SJSA1 (cell line): ENCODE measurements around the gene GRAP2. TPM values are rescaled to one million over a fixed set of nuclear protein-coding genes. Genes with fewer than 3 reads are reported as not detected.
"Not testable (repeated sequence)": the region's sequence is repeated elsewhere in the genome, so short reads cannot be mapped to it uniquely, and the experiment has no call there.

Source experiments
- DNase-seq, 2 experiments: peaks; one replicate each; pipeline ENCODE4 v3.0.0-alpha.2; 2015 to 2020; ENCODE audit warnings: low spot score in 2 of 2, low read depth in 1 of 2
- H3K27ac ChIP-seq: fragments of 250-450 bp; sonication (Bioruptor Pico); 2 replicates; pipeline ENCODE4 v1.5.1; 2020; ENCODE audit warnings: mild to moderate bottlenecking, moderate library complexity
- H3K27me3 ChIP-seq: fragments of 250-450 bp; sonication (Bioruptor Pico); replicated peaks from 2 replicates; pipeline ENCODE4 v1.5.1; 2020; ENCODE audit warnings: mild to moderate bottlenecking, moderate library complexity
- H3K36me3 ChIP-seq: fragments of 250-450 bp; sonication (Bioruptor Pico); 2 replicates; pipeline ENCODE4 v1.5.1; 2020; ENCODE audit warnings: mild to moderate bottlenecking
- H3K4me1 ChIP-seq: fragments of 250-450 bp; sonication (Bioruptor Pico); replicated peaks from 2 replicates; pipeline ENCODE4 v1.6.1; 2021; ENCODE audit warnings: mild to moderate bottlenecking
- H3K4me3 ChIP-seq: fragments of 250-450 bp; sonication (Bioruptor Pico); 2 replicates; pipeline ENCODE4 v1.5.1; 2020; ENCODE audit warnings: mild to moderate bottlenecking
- H3K9me3 ChIP-seq: fragments of 250-450 bp; sonication (Bioruptor Pico); replicated peaks from 2 replicates; pipeline ENCODE4 v1.5.1; 2020; ENCODE audit warnings: mild to moderate bottlenecking
- total RNA-seq: library from RNA; depleted of rRNA; stranded (reverse); fragments of >200 nt; shearing (Covaris generic); gene quantifications from 2 replicates; pipeline ENCODE4 v1.2.3, GENCODE V29; 2014

GRAP2 gene
- total RNA-seq, 1 experiment from 2014 or later = 0.61 TPM

DNA sequence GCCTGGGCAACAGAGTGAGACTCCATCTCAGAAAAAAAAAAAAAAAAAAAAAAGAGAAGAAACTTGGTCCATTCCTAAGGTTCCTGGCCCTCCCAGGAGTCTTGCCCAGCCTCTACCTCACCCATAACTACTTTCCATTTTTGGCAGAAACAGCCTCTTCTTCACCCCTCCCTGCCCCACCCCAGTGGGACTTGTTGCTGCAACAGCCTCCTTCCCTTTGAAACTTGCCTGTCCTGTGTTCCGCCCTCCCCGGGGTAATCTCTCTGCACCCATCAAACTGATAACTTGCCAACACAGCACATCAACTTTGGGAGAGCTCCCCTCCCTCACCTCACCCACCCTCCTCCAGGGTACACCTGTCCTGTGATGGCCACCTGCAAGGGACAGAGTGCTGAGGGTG, 83.9 kb downstream of the GRAP2 start:
- DNase-seq = no peak
- Histone ChIP-seq H3K9me3 (no peaks in the 10 kb centered on the region), H3K27ac (no peak overlapping the region), H3K4me3 (no peak overlapping the region), H3K4me1 (no peaks in the 10 kb centered on the region), H3K27me3 (no peaks in the 10 kb centered on the region), H3K36me3 (no peaks in the 10 kb centered on the region)

DNA sequence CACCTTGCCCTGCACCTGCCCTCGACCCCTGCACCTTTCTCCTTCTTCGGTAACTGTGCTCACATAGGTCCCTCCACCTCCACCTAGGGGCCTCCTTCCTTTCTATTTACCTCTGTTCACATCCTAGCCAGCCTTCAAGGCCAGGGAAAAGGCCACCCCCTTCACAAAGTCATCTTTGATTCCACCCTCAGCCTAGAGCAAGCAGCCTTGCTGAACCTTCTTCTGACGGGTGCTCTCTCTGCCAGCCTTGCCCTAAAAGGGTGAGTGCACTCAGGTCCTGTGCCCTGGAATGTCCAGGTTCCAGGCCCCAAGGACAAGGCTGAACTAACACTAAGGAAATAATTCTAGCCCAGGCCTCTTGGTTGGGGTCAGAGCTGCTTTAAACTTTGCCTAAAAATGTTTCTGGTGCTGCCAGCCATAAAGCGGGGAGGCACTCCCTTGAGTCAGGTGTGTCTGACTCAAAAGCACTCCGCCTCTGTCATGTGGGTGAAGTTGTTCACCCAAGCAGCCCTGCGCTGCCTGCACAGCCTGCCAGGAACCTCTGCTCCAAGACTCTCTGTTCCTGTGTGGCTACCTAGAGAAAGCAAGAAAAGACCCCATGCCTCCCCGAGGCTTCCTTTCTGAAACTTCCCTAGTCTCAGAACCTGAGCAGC, 84.6 kb downstream of the GRAP2 start:
- no peaks in the 10 kb centered on the region for H3K4me1 ChIP-seq
- no peak overlapping the region for H3K4me3 ChIP-seq
- DNase-seq = no peak
- H3K27me3 ChIP-seq = no peaks in the 10 kb centered on the region
- no peaks in the 10 kb centered on the region for H3K36me3 ChIP-seq
- no peak overlapping the region for H3K27ac ChIP-seq
- no peaks in the 10 kb centered on the region for H3K9me3 ChIP-seq

DNA sequence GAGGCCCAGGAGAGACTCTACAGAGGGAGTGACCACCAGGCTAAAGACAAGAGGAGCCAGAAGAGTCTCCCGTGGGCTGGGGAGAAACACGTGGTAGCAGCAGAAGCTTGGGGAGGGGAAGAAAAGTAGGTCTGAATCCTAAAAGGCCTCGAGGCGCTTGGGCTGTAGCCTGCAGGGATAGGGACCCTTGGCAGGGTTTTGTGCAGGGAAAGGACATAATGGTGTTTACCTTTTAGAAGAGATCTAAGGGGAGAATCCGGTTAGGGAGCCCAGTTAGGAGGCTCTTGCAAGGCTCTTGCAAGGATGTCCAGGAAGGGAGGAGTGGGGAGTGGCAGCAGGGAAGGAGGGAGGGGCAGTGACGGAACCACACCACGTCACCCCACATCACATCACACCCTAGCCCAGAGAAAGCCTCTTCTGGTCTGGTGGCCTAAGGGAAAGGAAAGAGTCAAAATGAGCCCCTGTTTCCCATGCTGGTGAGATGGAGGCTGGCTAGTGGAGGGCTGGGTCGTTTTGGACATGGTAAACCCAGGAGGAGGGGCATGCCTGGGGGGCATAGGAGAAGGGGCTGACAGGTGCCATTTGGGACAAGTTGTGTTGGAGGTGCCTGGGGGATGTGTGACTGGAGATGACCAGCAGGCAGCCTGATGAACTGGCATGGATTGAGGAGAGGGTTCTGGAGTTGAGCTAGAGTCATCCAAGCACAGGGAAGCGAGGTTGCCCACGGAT, 87.7 kb downstream of the GRAP2 start:
- Histone ChIP-seq H3K4me3 (no peak overlapping the region), H3K36me3 (no peaks in the 10 kb centered on the region), H3K27me3 (no peaks in the 10 kb centered on the region), H3K27ac (no peak overlapping the region), H3K9me3 (no peaks in the 10 kb centered on the region), H3K4me1 (no peaks in the 10 kb centered on the region)
- no peak for DNase-seq

DNA sequence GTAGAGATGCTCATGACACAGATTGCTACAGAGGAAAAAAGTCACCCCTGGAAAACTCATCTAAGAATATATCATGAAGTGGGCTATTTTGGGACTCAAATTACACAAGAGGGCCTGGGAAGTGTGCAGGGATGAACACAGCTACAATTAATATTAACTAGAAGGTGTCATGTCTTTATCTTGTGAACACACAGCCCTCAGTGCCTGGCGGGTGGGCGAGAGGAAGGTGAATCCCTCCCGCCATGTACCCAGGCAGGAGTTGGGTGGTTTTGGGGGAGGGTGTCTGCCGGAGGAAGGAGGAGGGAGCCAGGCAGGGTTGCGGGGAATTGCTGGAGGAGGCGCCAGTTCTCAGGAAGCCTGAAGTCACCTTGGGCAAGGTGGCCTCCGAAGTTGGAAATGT, 88.7 kb downstream of the GRAP2 start:
- Histone ChIP-seq H3K4me3 (no peak overlapping the region), H3K9me3 (no peaks in the 10 kb centered on the region), H3K4me1 (no peaks in the 10 kb centered on the region), H3K36me3 (no peaks in the 10 kb centered on the region), H3K27ac (no peak overlapping the region), H3K27me3 (no peaks in the 10 kb centered on the region)
- DNase-seq = no peak

DNA sequence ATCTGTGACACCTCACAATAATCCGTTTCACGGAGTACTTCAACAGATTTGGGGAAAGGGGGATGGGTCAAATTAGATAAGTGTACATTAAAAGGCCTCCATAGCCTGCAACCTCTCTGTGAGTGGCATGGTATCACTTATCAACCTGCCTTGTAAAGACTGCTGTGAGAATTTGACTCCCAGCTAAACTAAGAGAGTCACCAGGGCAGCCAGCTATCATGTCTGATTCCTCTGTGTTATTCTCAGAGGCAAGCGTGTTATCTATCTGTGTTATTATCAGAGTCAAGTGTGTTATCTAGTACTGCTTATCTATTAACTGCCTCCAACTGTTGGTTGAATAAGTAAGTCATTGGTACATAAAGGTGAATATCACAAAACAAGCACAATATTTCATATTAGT, 89.8 kb downstream of the GRAP2 start:
- H3K36me3 ChIP-seq = no peaks in the 10 kb centered on the region
- H3K4me1 ChIP-seq = no peaks in the 10 kb centered on the region
- H3K4me3 ChIP-seq = no peak overlapping the region
- no peak for DNase-seq
- no peaks in the 10 kb centered on the region for H3K9me3 ChIP-seq
- no peaks in the 10 kb centered on the region for H3K27me3 ChIP-seq
- H3K27ac ChIP-seq = no peak overlapping the region

DNA sequence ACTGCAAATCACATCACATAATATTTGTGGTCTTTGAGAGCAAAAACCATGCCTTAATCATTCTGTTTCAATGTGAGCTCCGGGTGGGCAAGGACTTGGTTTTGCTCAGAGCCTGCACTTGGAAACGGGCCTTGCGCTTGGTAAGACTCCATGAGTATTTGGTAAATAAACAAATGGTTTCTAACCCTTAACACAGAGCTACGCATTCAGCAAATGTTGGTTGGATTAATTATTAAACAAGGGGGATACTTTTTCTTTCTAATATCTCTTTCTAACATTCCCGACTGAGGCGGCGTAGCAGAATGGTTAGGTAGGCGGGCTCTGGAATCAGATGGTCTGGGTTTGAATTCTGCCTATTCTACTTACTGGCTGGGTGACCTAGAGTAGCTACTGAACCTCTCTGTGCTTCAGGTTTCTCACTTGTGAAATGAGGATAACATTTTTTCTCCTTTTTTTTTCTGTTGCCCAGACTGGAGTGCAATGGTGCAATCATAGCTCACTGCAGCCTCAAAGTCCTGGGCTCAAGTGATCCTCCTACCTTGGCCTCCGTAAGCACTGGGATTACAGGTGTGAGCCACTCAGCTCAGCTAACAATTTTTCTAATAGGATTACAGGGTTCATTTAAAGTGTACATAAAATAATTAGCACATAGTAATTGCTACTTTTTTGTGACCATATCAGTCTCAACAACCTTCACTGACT, 90.4 kb downstream of the GRAP2 start:
- Histone ChIP-seq H3K36me3 (no peaks in the 10 kb centered on the region), H3K9me3 (no peaks in the 10 kb centered on the region), H3K27me3 (no peaks in the 10 kb centered on the region), H3K4me3 (no peak overlapping the region), H3K4me1 (no peaks in the 10 kb centered on the region), H3K27ac (no peak overlapping the region)
- no peak for DNase-seq

DNA sequence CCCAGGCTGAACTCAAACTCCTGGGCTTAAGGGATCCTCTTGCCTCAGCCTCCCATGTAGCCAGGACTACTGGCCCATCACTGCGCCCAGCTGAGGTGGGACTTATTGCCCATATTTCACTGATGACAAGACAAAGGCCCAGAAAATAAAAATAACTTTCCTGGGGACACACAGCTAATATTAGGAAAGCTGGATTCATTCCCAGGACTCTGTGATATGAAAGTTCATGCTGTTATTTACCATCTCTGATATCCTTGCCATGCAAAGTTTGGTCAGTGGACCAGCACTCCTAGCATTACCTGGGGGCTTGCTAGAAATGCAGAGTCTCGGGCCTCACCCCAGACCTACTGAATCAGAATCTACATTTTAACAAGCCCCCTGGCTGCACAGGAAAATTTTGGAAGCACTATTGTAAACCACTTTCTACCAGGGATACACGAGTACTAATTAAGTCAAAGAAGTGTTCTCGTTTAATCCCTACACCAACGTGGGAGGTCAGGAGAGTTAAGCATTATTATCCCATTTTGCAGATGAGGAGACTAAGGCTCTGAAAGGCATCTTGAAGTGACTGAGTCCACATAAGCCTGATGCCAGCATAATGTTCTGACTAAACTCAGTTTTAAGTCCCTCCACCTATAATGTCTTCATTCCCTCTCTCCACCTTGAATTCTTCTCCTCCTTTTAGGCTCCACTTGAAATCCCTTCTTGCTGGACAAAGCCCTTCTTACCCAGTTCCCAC, 91.4 kb downstream of the GRAP2 start:
- H3K36me3 ChIP-seq = no peaks in the 10 kb centered on the region
- H3K9me3 ChIP-seq = no peaks in the 10 kb centered on the region
- no peaks in the 10 kb centered on the region for H3K4me1 ChIP-seq
- H3K4me3 ChIP-seq = no peak overlapping the region
- H3K27ac ChIP-seq = no peak overlapping the region
- H3K27me3 ChIP-seq = no peaks in the 10 kb centered on the region
- DNase-seq = no peak

DNA sequence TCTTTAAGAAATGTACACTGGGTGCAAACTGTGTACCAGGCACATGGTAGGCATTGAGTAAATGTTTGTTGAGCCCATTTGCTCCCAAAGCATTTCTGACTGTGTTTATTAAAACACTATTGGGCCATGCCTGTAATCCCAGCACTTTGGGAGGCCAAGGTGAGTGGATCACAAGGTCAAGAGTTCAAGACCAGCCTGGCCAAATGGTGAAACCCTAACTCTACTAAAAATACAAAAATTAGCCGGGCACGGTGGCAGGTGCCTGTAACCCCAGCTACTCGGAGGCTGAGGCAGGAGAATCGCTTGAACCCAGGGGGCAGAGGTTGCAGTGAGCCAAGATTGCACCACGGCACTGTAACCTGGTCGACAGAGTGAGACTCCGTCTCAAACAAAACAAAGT, 92.0 kb downstream of the GRAP2 start:
- H3K27ac ChIP-seq, H3K27me3 ChIP-seq, H3K9me3 ChIP-seq, H3K36me3 ChIP-seq, H3K4me3 ChIP-seq, H3K4me1 ChIP-seq, DNase-seq: not testable (repeated sequence)

DNA sequence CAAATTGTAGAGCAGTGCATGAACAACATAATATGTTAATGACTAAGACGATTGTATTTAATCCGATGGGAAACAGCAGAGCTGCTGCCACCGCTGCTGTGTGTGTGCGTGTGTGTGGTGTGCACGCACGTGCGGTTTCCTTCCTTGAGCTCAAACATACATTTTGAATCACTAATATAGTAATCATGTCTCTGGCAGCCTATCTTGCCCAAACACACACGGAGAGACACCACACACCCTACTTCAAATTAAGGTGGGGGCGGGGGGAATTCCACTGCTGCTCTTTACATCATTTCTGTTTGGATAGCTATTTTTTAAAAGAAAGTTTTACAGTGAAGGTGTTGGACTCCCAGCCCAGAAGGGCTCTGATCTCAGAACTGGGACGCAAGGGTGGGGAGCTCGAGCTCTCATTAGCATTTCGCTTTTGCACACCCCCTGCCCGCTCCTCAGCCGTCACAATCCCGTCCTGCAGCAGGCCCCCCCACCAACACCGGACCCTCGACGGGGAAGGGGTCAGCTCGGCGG, 93.2 kb downstream of the GRAP2 start:
- Histone ChIP-seq H3K4me3 (no peak overlapping the region), H3K27ac (no peak overlapping the region), H3K36me3 (no peaks in the 10 kb centered on the region), H3K4me1 (no peaks in the 10 kb centered on the region), H3K27me3 (no peaks in the 10 kb centered on the region), H3K9me3 (no peaks in the 10 kb centered on the region)
- no peak for DNase-seq

DNA sequence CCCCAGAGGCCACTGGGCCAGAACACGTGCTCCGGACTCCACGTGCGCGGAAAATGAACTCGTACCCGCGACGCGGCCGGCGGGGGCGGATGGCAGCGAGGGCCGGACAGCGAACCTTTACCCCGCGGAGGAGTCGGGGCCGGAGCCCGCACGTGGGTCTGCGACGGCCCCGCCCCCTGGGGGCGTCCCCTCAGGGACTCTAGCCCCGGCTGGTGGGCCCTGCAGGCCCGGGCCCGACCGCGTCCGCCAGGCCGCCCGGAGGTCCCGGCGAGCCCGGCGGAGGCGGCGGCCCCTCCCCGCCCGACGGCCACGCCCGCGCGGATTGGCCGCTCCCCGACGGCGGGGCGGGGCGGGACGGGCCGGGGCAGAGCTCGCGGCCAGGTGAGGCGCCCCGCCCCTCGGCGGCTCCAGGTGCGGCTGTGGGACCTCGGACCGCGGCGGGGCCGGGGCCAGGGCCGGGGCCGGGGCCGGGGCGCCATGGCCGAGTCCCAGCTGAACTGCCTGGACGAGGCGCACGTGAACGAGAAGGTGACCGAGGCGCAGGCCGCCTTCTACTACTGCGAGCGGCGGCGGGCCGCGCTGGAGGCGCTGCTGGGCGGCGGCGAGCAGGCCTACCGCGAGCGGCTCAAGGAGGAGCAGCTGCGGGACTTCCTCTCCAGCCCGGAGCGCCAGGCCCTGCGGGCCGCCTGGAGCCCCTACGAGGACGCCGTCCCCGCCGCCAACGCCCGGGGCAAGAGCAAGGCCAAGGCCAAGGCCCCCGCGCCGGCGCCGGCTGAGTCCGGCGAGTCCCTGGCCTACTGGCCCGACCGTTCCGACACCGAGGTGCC, 93.9 kb downstream of the GRAP2 start, which contains the start of gene FAM83F:
Gene FAM83F, plus strand, starts transcription at position 389 of the 827 bp plus-strand sequence. Its CDS starts 89 bp downstream, at position 478.
- Histone ChIP-seq H3K27me3 (no peaks in the 10 kb centered on the region), H3K36me3 (no peaks in the 10 kb centered on the region), H3K4me3 (no peak within 1 kb of the TSS), H3K9me3 (no peaks in the 10 kb centered on the region), H3K4me1 (no peaks in the 10 kb centered on the region), H3K27ac (no peak within 1 kb of the TSS)
- DNase-seq = no peak

DNA sequence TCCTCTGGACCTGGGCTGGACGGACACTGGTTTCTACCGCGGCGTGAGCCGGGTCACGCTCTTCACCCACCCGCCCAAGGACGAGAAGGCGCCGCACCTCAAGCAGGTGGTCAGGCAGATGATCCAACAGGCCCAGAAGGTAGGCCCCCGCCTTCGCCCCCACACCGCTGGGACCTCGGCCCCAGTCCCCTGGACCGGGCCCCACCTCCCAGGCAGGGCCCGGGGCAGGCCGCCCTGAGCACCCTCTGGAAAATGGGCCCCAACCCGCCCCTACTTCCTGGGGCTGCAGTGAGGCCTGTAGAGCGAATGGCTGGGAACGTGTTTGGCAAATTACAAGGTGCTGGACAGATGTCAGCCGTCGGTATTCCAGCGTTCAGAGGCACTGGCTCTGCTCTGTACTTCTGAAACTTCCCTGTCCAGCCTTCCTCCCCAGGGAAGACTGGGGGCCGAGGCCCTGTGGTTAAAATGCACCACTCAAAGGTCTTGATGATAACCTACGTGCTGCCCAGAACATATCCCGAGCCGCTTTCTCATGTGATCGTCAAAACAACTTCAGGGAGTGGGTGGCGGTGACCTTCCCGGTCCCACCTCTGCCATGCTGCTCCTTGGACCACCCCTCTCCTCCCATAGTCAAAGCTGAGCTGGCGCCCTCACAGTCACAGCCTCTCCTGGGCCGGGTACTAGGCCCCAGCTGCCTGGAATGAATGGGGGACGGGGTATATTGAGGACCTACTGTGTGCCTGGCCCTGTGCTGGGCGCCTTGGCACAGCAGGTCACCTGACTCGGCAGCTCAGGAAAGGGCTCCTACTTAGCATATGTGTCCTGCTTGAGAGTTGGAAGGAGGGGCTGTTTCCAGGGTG, 94.7 kb downstream of the GRAP2 start:
- H3K36me3 ChIP-seq = no peaks in the 10 kb centered on the region
- no peaks in the 10 kb centered on the region for H3K4me1 ChIP-seq
- no peaks in the 10 kb centered on the region for H3K27me3 ChIP-seq
- DNase-seq = no peak
- no peak overlapping the region for H3K27ac ChIP-seq
- H3K9me3 ChIP-seq = no peaks in the 10 kb centered on the region
- no peak overlapping the region for H3K4me3 ChIP-seq

DNA sequence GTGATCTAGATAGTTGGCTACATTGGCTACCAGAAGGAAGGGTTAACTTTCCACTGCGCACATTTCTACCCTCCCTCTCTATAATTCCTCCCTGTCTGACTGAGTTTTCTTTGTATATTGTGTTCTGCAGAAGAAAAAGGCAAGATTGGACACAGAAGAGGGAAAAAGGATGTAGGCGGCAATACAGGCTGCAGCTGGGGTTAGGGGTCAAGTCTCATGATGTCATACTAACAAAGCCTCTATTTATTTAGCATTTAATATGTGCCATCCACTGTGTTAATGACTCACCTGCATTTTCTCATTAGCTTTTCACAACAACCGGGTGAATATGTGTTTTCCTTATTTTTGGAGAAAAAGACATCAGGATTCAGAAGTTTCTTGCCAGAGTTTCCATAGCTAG, 95.8 kb downstream of the GRAP2 start:
- H3K4me1 ChIP-seq = no peaks in the 10 kb centered on the region
- H3K27me3 ChIP-seq = no peaks in the 10 kb centered on the region
- H3K4me3 ChIP-seq = no peak overlapping the region
- H3K9me3 ChIP-seq = no peaks in the 10 kb centered on the region
- no peak for DNase-seq
- no peaks in the 10 kb centered on the region for H3K36me3 ChIP-seq
- no peak overlapping the region for H3K27ac ChIP-seq
